ENCODE measurements around the gene TNS1.

TNS1 gene

DNA sequence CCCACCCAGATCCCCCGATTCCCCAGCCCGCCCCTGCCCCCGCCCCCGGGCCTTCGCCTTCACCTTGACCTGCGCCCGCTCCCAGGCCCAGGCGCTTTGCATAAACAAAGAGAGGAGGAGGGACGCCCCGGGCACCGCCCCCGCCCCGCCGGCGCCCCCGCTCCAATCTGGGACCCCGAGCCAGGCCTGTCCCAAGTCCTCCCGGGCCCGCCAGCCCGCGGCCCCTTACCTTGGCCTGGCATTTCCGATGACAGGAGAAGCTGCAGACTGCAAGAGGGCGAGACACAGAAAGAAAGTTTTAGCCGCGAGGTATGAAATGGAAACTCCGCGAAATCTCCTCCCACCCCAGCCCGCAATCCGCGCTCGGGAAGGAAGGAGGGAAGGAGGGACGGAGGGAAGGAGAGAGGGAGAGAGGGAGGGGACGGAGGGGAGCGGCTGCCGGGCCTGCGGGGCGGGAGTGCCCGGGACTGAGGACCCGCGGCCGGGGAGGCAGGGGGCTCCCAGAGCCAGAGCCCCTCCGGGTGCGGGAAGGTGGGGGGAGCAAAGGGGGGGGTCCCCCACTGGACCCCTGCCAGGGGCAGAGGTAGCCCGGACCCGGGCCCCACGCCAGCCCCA, 24.2 kb downstream of the TNS1 start:
- DNase-seq, result no peak

GRCh38 chr2:217977840-217978535, 24.8 kb downstream of the TNS1 start:
- no peak for DNase-seq

GRCh38 chr2:217976301-217976700, 26.5 kb downstream of the TNS1 start:
- no peak for DNase-seq

DNA sequence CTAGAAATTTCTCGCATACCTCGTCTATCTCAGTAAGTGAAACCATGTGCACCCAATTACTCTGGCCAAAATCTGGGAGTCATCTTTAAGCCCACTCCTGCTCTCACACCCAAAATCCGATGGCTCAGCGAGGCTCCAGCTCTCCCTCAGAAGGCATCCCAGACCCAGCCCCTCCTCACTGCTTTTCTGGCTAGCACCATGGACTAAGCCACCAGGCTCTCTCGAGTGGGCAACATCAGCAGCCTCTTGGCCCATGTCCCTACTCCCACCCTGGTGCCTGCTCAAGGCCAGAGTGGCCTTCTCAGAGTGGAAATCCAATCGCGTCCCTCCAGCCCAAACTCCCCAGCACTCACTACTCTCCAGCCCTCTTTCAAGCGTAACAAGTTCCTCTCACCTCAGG, 27.2 kb downstream of the TNS1 start:
- no peak for DNase-seq

GRCh38 chr2:217974389-217975005, 28.3 kb downstream of the TNS1 start:
- DNase-seq, result no peak

DNA sequence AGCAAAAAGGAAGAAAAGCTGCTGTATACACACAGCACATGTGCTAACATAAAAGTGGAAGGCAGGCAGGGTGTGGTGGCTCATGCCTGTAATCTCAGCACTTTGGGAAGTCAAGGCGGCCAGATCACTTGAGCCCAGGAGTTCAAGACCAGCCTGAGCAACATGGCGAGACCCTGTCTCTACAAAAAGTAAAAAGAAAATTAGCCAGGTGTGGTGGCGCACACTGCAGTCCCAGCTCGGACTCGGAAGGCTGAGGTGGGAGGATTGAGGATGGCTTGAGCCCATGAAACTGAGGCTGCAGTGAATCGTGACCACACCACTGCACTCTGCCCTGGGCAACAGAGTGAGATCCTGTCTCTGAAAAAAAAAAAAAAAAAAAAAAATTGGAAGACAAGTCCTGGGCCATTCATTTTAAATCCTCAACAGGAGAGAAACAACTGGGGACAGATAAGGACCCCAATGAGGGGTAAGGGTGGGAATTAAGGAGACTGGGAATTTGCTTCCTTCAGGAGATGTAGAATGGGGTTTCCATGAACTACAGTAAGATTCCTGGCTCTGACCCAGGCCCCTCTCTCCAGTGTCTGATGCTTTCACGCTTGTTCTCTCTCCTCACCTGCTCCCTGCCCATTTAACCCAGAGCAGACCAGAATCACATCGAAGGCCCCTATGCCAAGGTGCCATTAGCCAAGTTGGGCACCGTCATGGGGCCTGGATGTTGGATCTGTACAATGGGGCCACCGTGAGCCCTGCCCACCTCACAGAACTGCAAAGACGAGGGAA, 29.6 kb downstream of the TNS1 start:
- DNase-seq, result no peak

GRCh38 chr2:217972490-217972889, 30.3 kb downstream of the TNS1 start:
- no peak for DNase-seq

DNA sequence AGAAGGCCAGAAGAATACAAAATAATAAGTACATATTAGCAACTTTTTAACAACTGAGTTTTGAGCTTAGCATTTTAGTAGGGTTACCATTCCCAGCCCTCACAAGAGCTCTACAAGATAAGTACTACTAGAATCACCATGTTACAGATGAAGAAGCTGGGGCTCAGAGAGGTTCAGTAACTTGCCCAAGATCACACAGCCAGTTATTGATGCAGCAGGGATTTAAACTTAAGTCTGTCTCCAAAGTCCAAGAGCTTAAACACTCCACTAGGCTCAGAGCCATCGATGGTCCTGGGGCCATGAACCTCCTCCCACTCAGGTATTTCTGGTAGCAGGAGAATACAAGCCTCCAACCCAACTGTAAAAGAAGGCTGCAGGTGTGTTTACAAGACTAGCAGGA, 30.8 kb downstream of the TNS1 start:
- DNase-seq, result no peak

DNA sequence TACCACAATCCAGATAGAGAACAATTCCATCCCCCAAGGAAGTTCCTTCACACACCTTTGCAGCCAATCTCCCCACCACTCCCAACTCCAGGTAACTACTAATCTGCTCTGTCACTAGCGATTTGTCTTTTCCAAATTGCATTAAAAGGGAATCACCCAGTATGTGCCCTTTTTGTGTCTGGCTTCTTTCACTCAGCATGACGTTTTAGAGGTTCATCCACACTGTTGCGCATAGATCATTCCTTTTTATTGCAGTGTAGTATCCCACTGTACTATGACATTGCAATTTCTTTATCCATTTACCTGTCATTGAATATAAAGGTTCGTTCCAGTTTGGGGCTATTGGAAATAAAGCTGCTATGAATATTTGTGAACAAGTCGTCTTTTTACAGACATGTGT, 31.6 kb downstream of the TNS1 start:
- no peak for DNase-seq

DNA sequence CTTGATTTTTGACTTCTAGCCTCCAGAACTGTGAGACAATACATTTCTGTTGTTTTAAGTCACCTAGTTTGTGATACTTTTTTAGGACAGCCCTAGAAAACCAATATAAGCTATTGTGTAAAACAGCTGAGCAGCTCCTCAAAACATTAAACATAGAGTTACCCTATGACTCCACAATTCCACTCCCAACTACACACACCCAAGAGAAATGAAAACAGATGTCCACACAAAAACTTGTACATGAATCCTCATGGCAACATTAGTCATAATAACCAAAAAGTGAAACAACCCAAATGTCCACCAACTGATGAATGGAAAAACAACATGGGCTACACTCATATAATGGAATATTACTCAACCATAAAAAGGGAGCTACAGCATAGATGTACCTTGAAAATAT, 32.6 kb downstream of the TNS1 start:
- no peak for DNase-seq

GRCh38 chr2:217969588-217969987, 33.2 kb downstream of the TNS1 start:
- no peak for DNase-seq

DNA sequence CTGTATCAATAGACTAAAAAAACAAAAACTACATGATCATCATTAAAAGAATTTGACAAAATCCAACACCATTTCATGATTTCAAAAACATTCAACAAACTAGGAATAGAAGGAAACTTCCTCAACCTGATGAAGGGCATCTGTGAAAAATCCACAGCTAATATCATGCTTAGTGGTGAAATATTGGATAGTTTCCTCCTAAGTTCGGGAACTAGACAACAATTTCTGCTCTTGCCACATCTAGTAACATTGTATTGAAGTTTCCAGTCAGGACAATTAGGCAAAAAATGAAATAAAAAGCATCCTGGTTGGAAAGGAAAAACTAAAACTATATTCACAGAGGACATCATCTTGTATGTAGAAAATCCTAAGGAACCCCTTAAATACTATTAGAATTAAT, 34.8 kb downstream of the TNS1 start:
- no peak for DNase-seq

DNA sequence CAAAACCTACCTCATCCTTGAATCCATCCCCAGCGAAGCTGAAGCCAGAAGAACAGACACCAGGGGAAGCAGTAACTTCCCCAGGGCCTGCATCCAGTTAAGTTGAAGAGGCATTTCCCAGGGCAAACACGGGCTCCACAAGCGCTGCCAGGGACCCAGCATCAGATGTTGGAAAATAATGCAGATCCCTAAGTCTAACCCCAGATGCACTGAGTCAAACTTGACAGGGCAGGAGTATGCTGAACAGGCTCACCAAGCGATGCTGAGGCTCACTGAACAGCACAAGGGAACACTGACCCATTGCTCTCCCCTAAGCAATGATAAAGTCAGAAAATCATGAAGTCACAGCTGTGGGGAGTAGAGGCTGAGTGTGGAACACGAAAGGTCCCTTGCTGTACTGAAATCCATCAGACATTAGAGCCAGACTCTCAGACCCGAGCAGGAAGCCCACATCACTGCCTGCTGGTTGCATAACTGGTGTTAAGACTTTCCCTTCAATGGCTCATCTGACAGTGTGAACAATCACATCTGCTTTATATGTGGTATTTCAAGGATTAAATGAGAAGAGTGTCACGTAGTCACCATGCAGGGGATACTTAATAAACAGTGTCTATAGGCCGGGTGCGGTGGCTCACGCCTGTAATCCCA, 36.2 kb downstream of the TNS1 start:
- DNase-seq, result peak; percentile 57

- peak; percentile 23 for DNase-seq
Observed at GRCh38 chr2:217964275-217965161, 38.3 kb downstream of the TNS1 start.

- no peak for DNase-seq
Observed at GRCh38 chr2:217960351-217960750, 42.4 kb downstream of the TNS1 start.

DNA sequence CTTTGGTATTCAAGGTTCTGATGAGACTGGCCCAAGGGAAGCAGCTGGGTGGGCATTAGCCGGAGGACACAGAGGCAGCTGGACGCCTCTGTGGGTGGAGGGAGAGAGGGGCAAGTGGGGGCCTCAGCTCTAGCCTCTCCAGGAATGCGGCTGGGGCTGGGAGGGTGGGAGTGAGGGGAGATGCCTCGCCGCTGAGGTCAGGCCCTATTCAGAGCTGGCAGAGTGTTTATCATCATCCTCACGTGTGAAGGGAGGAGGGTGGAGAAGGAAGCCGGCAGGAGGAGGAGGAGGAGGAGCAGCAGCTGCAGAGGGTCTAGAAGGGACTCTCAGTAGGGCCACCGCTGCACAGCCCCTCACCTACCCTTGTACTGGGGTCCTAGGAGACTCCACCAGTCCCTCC, 43.1 kb downstream of the TNS1 start:
- no peak for DNase-seq

DNA sequence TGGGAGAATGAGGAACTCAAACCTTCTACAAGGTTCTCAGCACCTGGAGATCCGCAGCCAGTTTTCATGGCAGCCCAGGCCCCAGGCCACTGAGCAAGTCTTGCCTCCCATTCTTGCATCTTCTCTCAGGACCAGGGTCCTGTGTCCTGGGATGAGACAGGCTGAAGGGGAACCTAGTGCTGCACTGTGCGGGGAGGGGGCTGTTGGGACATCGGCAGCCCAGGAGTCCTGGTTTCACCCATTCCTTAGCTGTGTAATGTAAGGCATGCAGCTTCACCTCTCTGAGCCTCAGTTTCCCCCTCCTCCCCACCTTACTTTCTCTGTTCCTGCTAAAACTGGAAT, 43.9 kb downstream of the TNS1 start:
- DNase-seq, result no peak

GRCh38 chr2:217958206-217958883, 44.5 kb downstream of the TNS1 start:
- DNase-seq, result no peak

- no peak for DNase-seq
Observed at GRCh38 chr2:217956586-217957457, 46.0 kb downstream of the TNS1 start.

GRCh38 chr2:217955881-217956493, 46.8 kb downstream of the TNS1 start:
- DNase-seq, result no peak

Measured in MV-4-11 (cell line).